ENCODE data around the gene NPAS3. TPM values are rescaled to one million over a fixed set of nuclear protein-coding genes. Genes with fewer than 3 reads are reported as not detected.

The NPAS3 gene
- total RNA-seq, 1 donor from 2014 or later = 0.70 TPM

GRCh38 chr14:33467971-33468370 lies 529.3 kb downstream of the NPAS3 start:
- DNase-seq (ENCODE audit: low read depth) = no peak

GRCh38 chr14:33469898-33470297 lies 531.2 kb downstream of the NPAS3 start:
- DNase-seq (ENCODE audit: low read depth) = no peak

GRCh38 chr14:33471776-33472175 lies 533.1 kb downstream of the NPAS3 start:
- DNase-seq (ENCODE audit: low read depth) = no peak

GRCh38 chr14:33475623-33476022 lies 536.9 kb downstream of the NPAS3 start:
- peak; percentile 91 for DNase-seq (ENCODE audit: low read depth)

GRCh38 chr14:33477797-33478196 lies 539.1 kb downstream of the NPAS3 start:
- DNase-seq (ENCODE audit: low read depth) = no peak

GRCh38 chr14:33480071-33480886 lies 541.6 kb downstream of the NPAS3 start:
- no peak for DNase-seq (ENCODE audit: low read depth)

DNA sequence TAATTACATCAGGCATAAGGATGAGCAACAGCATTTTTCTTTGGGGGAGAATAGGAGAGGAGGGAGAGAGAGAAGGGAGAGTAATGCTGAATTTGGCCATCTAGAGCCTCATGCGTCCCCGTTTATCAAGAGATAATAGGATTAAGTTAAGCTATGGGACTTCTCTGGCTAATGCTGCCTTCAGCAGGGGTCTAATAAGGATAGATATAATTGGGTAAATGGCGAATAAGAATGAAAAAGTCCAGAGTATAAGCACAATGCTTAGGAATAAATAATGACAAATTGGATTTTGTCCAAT lies 542.2 kb downstream of the NPAS3 start:
- DNase-seq (ENCODE audit: low read depth) = no peak

GRCh38 chr14:33483110-33483509 lies 544.4 kb downstream of the NPAS3 start:
- DNase-seq (ENCODE audit: low read depth) = no peak

GRCh38 chr14:33483541-33483940 lies 544.9 kb downstream of the NPAS3 start:
- no peak for DNase-seq (ENCODE audit: low read depth)

DNA sequence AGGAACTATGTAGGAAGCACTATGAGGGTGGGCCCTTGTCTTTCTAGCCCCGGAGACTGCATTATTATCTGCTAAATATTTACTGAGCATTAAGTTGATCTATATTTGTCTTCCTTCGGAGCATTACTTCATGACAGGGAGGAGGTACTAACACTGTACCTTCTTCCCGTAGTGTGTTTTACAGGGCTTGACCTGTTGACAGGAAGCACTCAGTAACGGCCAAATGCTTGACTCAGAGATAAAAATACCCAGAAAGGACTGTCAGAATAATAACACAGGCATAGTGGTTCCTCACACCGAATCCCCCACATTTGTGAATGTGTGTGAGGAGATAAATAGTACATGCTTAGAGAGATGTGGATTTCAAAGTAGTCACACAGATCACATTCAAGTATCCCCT lies 545.6 kb downstream of the NPAS3 start:
- peak; percentile 21 for DNase-seq (ENCODE audit: low read depth)

- DNase-seq (ENCODE audit: low read depth) = no peak
These were observed 547.7 kb downstream of the NPAS3 start for GRCh38 chr14:33486332-33486890.

GRCh38 chr14:33488582-33488981 lies 549.9 kb downstream of the NPAS3 start:
- DNase-seq (ENCODE audit: low read depth) = no peak

- no peak for DNase-seq (ENCODE audit: low read depth)
These were observed 551.9 kb downstream of the NPAS3 start for GRCh38 chr14:33490555-33490954.

DNA sequence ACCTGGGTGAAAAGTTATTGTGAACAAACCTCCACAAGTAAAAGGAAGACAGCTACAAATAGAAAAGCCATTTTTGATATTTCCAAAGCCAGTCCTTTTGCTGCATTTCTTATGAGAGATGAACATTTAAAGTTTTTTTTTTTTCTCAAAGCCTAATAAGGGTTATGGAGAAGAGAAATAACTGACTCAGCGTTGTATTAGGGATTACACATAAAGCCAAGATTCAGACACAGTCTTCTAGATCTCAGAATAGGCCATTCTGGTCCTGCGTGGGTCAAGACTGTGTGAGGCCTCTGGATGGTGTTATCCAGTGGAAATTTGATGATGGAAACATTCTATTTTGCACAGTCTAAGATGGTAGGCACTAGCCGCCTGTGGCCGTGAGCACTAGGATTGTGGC lies 552.4 kb downstream of the NPAS3 start:
- no peak for DNase-seq (ENCODE audit: low read depth)

- DNase-seq (ENCODE audit: low read depth) = no peak
These were observed 553.8 kb downstream of the NPAS3 start for GRCh38 chr14:33492491-33492890.

DNA sequence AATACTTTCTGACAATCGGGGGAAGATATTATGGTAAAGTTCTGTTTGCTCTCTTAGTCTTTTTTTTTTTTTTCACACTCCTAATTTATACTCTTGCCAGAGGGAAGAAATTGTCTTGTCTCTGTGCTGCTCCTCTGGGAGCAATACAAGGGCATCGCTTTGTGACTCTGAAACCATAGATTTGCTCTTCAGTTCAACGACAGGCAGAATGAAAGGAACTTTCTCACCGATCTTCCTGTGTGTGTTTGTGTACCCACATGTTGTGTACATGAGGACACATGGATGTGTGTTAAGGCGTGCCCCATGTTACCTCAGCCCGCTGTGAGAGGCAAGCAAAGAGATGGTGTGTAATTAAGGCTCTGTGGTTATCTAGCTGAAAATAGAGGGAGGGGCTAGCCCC lies 554.6 kb downstream of the NPAS3 start:
- no peak for DNase-seq (ENCODE audit: low read depth)

GRCh38 chr14:33493990-33494389 lies 555.3 kb downstream of the NPAS3 start:
- no peak for DNase-seq (ENCODE audit: low read depth)

GRCh38 chr14:33499687-33500086 lies 561.0 kb downstream of the NPAS3 start:
- DNase-seq (ENCODE audit: low read depth) = no peak

DNA sequence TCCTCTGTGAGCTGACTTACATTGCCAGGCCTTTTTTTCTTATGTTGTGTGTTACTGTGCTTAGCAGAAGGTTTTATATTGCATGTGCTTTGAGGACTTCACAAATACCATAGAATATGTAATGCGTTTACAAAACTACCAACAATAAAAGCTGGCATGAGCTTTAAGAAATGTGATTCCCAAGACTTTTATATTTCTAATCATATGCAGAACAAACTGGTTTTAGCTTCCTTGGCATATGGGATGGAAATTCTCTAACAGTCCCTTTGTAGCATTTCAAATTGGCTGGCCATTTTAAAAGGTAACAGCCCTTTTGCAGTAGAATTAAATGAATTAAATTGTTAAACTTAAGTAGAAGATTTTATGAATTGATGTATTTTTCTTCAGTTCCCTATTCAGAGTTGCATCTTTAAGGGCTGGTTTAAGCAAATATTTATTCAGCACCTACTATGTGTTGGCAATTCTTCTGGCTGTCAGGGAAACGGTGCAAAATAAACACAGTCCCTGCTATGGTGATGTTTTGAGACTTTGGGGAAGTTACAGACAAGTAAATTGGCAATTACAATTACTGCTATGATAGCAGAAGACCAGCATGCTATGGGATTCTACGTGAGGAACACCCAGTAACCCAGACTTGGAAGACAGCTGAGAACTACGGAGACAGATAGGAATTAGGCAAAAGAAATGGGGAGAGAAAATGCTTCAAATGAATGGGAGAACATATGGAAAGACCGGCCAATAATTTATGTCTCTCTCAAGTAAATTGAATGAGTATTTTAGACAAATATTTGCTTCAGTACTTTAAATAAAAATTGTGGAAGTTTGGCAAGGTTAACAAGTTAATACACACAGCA lies 565.8 kb downstream of the NPAS3 start:
- no peak for DNase-seq (ENCODE audit: low read depth)

DNA sequence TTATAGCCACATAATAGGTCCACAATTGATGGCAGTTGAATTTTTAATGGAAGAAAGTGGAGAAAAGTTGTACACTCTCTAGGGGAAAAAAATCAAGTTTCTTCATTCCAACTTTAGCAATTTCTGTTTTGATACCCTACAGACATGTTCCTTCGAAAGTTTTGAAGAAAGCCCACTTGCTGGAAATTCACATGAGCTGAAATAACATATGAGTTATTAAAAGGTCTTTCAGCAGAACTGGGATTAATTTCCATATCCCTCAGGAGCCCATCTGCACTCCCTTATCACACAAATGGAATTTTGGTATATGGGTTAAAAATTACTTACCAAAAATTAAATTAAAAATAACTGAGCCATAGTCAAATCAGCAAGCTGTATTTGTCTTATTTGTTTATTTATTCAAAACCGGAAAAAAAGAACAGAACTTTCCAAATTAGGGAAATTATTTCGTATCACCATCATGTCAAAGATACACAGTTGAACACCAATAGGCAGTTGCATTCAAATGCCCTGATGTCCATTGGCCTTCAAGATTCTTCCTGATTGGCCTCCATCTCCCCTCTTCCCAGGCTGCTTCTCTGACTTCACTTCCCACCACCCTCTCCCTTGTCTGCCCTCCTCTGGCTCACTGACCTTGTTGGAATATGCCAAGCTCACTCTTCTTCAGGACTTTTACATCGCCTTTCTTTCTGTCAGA lies 566.7 kb downstream of the NPAS3 start:
- no peak for DNase-seq (ENCODE audit: low read depth)

GRCh38 chr14:33505963-33506329 lies 567.3 kb downstream of the NPAS3 start:
- no peak for DNase-seq (ENCODE audit: low read depth)
